OCI-LY1 (cell line): ENCODE data around the gene SPATS2L.

Source experiments
- CTCF ChIP-seq: fragments of 200-600 bp; sonication (generic), shearing (Covaris generic); IDR thresholded peaks from 2 replicates; pipeline ENCODE4 v1.5.1; 2017; ENCODE audit warnings: mild to moderate bottlenecking, antibody characterized with exemption, low read length, moderate library complexity, mixed read lengths
- EZH2 ChIP-seq: fragments of 200-600 bp; sonication (generic), shearing (Covaris generic); IDR thresholded peaks from 2 replicates; pipeline ENCODE4 v1.8.0; 2017; ENCODE audit warnings: borderline replicate concordance, mixed run types, mild to moderate bottlenecking, antibody characterized with exemption, low read length, moderate library complexity, mixed read lengths

GRCh38 chr2:200422071-200422470, 115.6 kb downstream of the SPATS2L start:
- no peak for TF ChIP-seq CTCF
- TF ChIP-seq EZH2, result no peak
